H9 (cell line): ENCODE measurements around the gene KRTAP10-4. TPM values are rescaled to one million over a fixed set of nuclear protein-coding genes. Genes with fewer than 3 reads are reported as not detected.

Experiments used
- DNase-seq: peaks from one replicate; pipeline ENCODE4 v3.0.0-alpha.2; 2017
- H2AFZ ChIP-seq: one replicate; pipeline ENCODE4 v1.6.1; 2013; ENCODE audit warnings: mild to moderate bottlenecking, low read length, control low read depth, moderate library complexity
- H2AK5ac ChIP-seq: 2 replicates; pipeline ENCODE4 v1.6.1; 2013; ENCODE audit warnings: low read length, control low read depth, mixed read lengths; ENCODE audit not compliant: insufficient read length
- H2BK120ac ChIP-seq: one replicate; pipeline ENCODE4 v1.6.1; 2013; ENCODE audit warnings: low read depth, mild to moderate bottlenecking, low read length, control low read depth, inconsistent platforms; ENCODE audit not compliant: poor library complexity, severe bottlenecking
- H2BK12ac ChIP-seq: 2 replicates; pipeline ENCODE4 v1.6.1; 2013; ENCODE audit warnings: low read length, control low read depth, mixed read lengths, low read depth; ENCODE audit not compliant: insufficient read length
- H2BK15ac ChIP-seq: 2 replicates; pipeline ENCODE4 v1.6.1; 2013; ENCODE audit warnings: low read depth, low read length, control low read depth
- H2BK20ac ChIP-seq: one replicate; pipeline ENCODE4 v1.6.1; 2013; ENCODE audit warnings: low read depth, mild to moderate bottlenecking, low read length, control low read depth, inconsistent platforms; ENCODE audit not compliant: poor library complexity, severe bottlenecking
- H2BK5ac ChIP-seq: 2 replicates; pipeline ENCODE4 v1.6.1; 2013; ENCODE audit warnings: low read length, control low read depth, mixed read lengths; ENCODE audit not compliant: insufficient read length
- H3K14ac ChIP-seq: 2 replicates; pipeline ENCODE4 v1.6.1; 2013; ENCODE audit warnings: low read length, control low read depth; ENCODE audit not compliant: insufficient read depth
- H3K18ac ChIP-seq: 2 replicates; pipeline ENCODE4 v1.6.1; 2013; ENCODE audit warnings: low read depth, mild to moderate bottlenecking, mixed read lengths, low read length, control low read depth; ENCODE audit not compliant: insufficient read length
- H3K23ac ChIP-seq: 2 replicates; pipeline ENCODE4 v1.6.1; 2013; ENCODE audit warnings: low read length, control low read depth, mixed read lengths, low read depth; ENCODE audit not compliant: insufficient read length
- H3K23me2 ChIP-seq: 2 replicates; pipeline ENCODE4 v1.6.1; 2013; ENCODE audit warnings: low read depth, mild to moderate bottlenecking, mixed read lengths, low read length, control low read depth; ENCODE audit not compliant: insufficient read length, poor library complexity, severe bottlenecking
- H3K27ac ChIP-seq: 2 replicates; pipeline ENCODE4 v1.5.1; 2013; ENCODE audit warnings: low read length, control low read depth, mixed read lengths, low read depth; ENCODE audit not compliant: insufficient read length
- H3K27me3 ChIP-seq: 2 replicates; pipeline ENCODE4 v1.6.1; 2013; ENCODE audit warnings: low read length, control low read depth, inconsistent platforms; ENCODE audit not compliant: insufficient read depth
- H3K4ac ChIP-seq: 2 replicates; pipeline ENCODE4 v1.6.1; 2013; ENCODE audit warnings: low read depth, mild to moderate bottlenecking, control low read depth, inconsistent platforms, low read length, moderate library complexity
- H3K4me1 ChIP-seq: 2 replicates; pipeline ENCODE4 v1.6.1; 2013; ENCODE audit warnings: low read length, control low read depth, inconsistent platforms; ENCODE audit not compliant: insufficient read depth
- H3K4me2 ChIP-seq: 2 replicates; pipeline ENCODE4 v1.6.1; 2013; ENCODE audit warnings: low read length, control low read depth, mixed read lengths; ENCODE audit not compliant: insufficient read length, insufficient read depth
- H3K56ac ChIP-seq: 2 replicates; pipeline ENCODE4 v1.6.1; 2013; ENCODE audit warnings: low read depth, mild to moderate bottlenecking, mixed read lengths, low read length, control low read depth; ENCODE audit not compliant: insufficient read length
- H3K79me1 ChIP-seq: 2 replicates; pipeline ENCODE4 v1.6.1; 2013; ENCODE audit warnings: low read depth, mild to moderate bottlenecking, moderate library complexity, low read length, control low read depth, inconsistent platforms; ENCODE audit not compliant: insufficient read depth, poor library complexity, severe bottlenecking
- H3K79me2 ChIP-seq: 2 replicates; pipeline ENCODE4 v1.6.1; 2013; ENCODE audit warnings: low read length, control low read depth, inconsistent platforms; ENCODE audit not compliant: insufficient read depth
- H3K9ac ChIP-seq: 2 replicates; pipeline ENCODE4 v1.6.1; 2013; ENCODE audit warnings: low read length, control low read depth, mixed read lengths; ENCODE audit not compliant: insufficient read length; ENCODE audit errors: extremely low read depth
- H3K9me3 ChIP-seq: one replicate; pipeline ENCODE4 v1.6.1; 2013; ENCODE audit warnings: low read depth, low read length, inconsistent platforms; ENCODE audit not compliant: control insufficient read depth
- H3T11ph ChIP-seq: one replicate; pipeline ENCODE4 v1.6.1; 2013; ENCODE audit warnings: mild to moderate bottlenecking, low read length, control low read depth, inconsistent platforms
- H4K20me1 ChIP-seq: one replicate; pipeline ENCODE4 v1.6.1; 2013; ENCODE audit not compliant: control insufficient read depth, insufficient read length, insufficient read depth
- H4K5ac ChIP-seq: 2 replicates; pipeline ENCODE4 v1.6.1; 2013; ENCODE audit warnings: low read depth, mild to moderate bottlenecking, mixed read lengths, low read length, control low read depth; ENCODE audit not compliant: insufficient read length
- H4K8ac ChIP-seq: replicated peaks from 2 replicates; pipeline ENCODE4 v1.6.1; 2013; ENCODE audit warnings: low read length, control low read depth, mixed read lengths, low read depth; ENCODE audit not compliant: insufficient read length
- H4K91ac ChIP-seq: 2 replicates; pipeline ENCODE4 v1.6.1; 2013; ENCODE audit warnings: low read depth, mild to moderate bottlenecking, moderate library complexity, mixed read lengths, low read length, control low read depth; ENCODE audit not compliant: insufficient read length
- H3K27ac Mint-ChIP-seq, 3 experiments: 2 replicates in 2 of 3; 3 replicates in 1 of 3; pipeline ENCODE4 v1.8.0; 2020 to 2021; ENCODE audit warnings: mixed read lengths in 3 of 3, mild to moderate bottlenecking in 1 of 3, moderate library complexity in 1 of 3
- H3K27me3 Mint-ChIP-seq: 2 replicates; pipeline ENCODE4 v1.8.0; 2021; ENCODE audit warnings: low read depth, mild to moderate bottlenecking, moderate library complexity, mixed read lengths
- H3K36me3 Mint-ChIP-seq, 3 experiments: 2 replicates in 2 of 3; 3 replicates in 1 of 3; pipeline ENCODE4 v1.8.0; 2020 to 2021; ENCODE audit warnings: low read depth in 3 of 3, mixed read lengths in 3 of 3; ENCODE audit not compliant: insufficient read depth in 1 of 3
- H3K4me1 Mint-ChIP-seq, 2 experiments: 2 replicates each; pipeline ENCODE4 v1.8.0; 2020; ENCODE audit warnings: mixed read lengths in 2 of 2
- H3K4me3 Mint-ChIP-seq, 2 experiments: 2 replicates in 1 of 2; 3 replicates in 1 of 2; pipeline ENCODE4 v1.8.0; 2020 to 2021; ENCODE audit warnings: mild to moderate bottlenecking in 2 of 2, mixed read lengths in 2 of 2, moderate library complexity in 1 of 2
- H3K9me3 Mint-ChIP-seq, 2 experiments: 2 replicates in 1 of 2; 3 replicates in 1 of 2; pipeline ENCODE4 v1.8.0; 2020; ENCODE audit warnings: mild to moderate bottlenecking in 2 of 2, mixed read lengths in 2 of 2, moderate library complexity in 1 of 2
- CTCF ChIP-seq: fragments of 200-600 bp; sonication (generic); conservative IDR thresholded peaks from 3 replicates; pipeline ENCODE4 v1.8.0; 2021; ENCODE audit warnings: antibody characterized with exemption, mild to moderate bottlenecking
- WGBS: extraction: QIAGEN DNeasy Blood & Tissue Kit; methylation state at CpG from one replicate; pipeline ENCODE4 v1.1.7; 2013; ENCODE audit warnings: missing lambda C conversion rate, low lambda C conversion rate, mixed read lengths; ENCODE audit not compliant: insufficient read length; ENCODE audit errors: extremely low coverage; 5-methylcytosine and 5-hydroxymethylcytosine counted together
- total RNA-seq: library from RNA; stranded (reverse); gene quantifications from 2 replicates; pipeline ENCODE4 v1.2.1, GENCODE V29; 2021

The KRTAP10-4 gene
- total RNA-seq, 1 experiment from 2014 or later = not detected

- peaks cover 7% of the 10 kb centered on the region for H3K9me3 ChIP-seq
- no peaks in the 10 kb centered on the region for H3K4me1 ChIP-seq
- no peak overlapping the region for H2BK12ac ChIP-seq
- H3K14ac ChIP-seq = no peak overlapping the region
- no peak overlapping the region for H3T11ph ChIP-seq
- no peak for TF ChIP-seq CTCF
- H4K5ac ChIP-seq = no peak overlapping the region
- H3K18ac ChIP-seq = no peak overlapping the region
- Mint-ChIP-seq H3K4me1 (peaks cover 27% of the 10 kb centered on the region in 2 experiments), H3K9me3 (peaks cover 27 to 34% of the 10 kb centered on the region in 2 experiments), H3K4me3 (no peak overlapping the region), H3K36me3 (peaks cover 5 to 23% (median 18%) of the 10 kb centered on the region in 3 experiments), H3K27ac (peak overlapping the region in 1 of 3 experiments; percentile 75; a peak in 2 of 7 replicates), H3K27me3 (peaks cover 2% of the 10 kb centered on the region)
- H3K4ac ChIP-seq = no peak overlapping the region
- H3K23me2 ChIP-seq = no peaks in the 10 kb centered on the region
- WGBS = no CpG with 5 or more reads among the region's 16 CpGs
- H3K27me3 ChIP-seq = no peaks in the 10 kb centered on the region
- no peak for DNase-seq
- no peak overlapping the region for H4K8ac ChIP-seq
- no peak overlapping the region for H2BK120ac ChIP-seq
- no peaks in the 10 kb centered on the region for H3K79me2 ChIP-seq
- no peak overlapping the region for H2AK5ac ChIP-seq
- no peaks in the 10 kb centered on the region for H4K20me1 ChIP-seq
- H4K91ac ChIP-seq = no peak overlapping the region
- no peak overlapping the region for H2BK20ac ChIP-seq
- H2BK15ac ChIP-seq = no peak overlapping the region
- H3K23ac ChIP-seq = no peak overlapping the region
- no peak overlapping the region for H3K9ac ChIP-seq
- no peak overlapping the region for H3K4me2 ChIP-seq
- H2AFZ ChIP-seq = no peak overlapping the region
- no peak overlapping the region for H3K56ac ChIP-seq
- H3K79me1 ChIP-seq = no peaks in the 10 kb centered on the region
- no peak overlapping the region for H2BK5ac ChIP-seq
- H3K27ac ChIP-seq = no peak overlapping the region
Observed at GRCh38 chr21:44616591-44616926, 43.0 kb downstream of the KRTAP10-4 start.
